HEK293T (cell line): Measurements from ENCODE around the gene PKD2L2.
"Not testable (repeated sequence)": the region's sequence is repeated elsewhere in the genome, so short reads cannot be mapped to it uniquely, and the experiment has no call there.

ENCODE experiments used
- CTCF ChIA-PET: fragments of 350-600 bp; formaldehyde crosslinking; extraction: SDS; loops from one replicate; lab custom pipeline; 2021; ENCODE audit warnings: antibody characterized with exemption, inconsistent platforms; lab: Yijun Ruan, JAX
- POLR2A ChIA-PET: fragments of 350-600 bp; formaldehyde crosslinking; extraction: SDS; loops from one replicate; lab custom pipeline; 2020; ENCODE audit warnings: antibody characterized with exemption, inconsistent platforms; lab: Yijun Ruan, JAX
- DNase-seq: peaks from one replicate; pipeline ENCODE4 v3.0.0; 2012; ENCODE audit warnings: mixed read lengths; ENCODE audit errors: extremely low spot score
- ARNT ChIP-seq: fragments of 450-650 bp; IDR thresholded peaks from 2 replicates; pipeline ENCODE4 v1.6.1; 2017; ENCODE audit warnings: mild to moderate bottlenecking
- BHLHE40 ChIP-seq: fragments of 450-650 bp; IDR thresholded peaks from 2 replicates; pipeline ENCODE4 v1.6.1; 2016; ENCODE audit warnings: mild to moderate bottlenecking, moderate library complexity, borderline replicate concordance
- CTBP1 ChIP-seq: fragments of 450-650 bp; IDR thresholded peaks from 2 replicates; pipeline ENCODE4 v1.6.1; 2016; ENCODE audit warnings: borderline replicate concordance
- ELF4 ChIP-seq: fragments of 450-650 bp; IDR thresholded peaks from 2 replicates; pipeline ENCODE4 v1.6.1; 2017; ENCODE audit warnings: antibody characterized with exemption
- FOXA1 ChIP-seq: fragments of 450-650 bp; IDR thresholded peaks from 2 replicates; pipeline ENCODE4 v1.6.1; 2016; ENCODE audit warnings: mild to moderate bottlenecking
- FOXK2 ChIP-seq: fragments of 450-650 bp; IDR thresholded peaks from 2 replicates; pipeline ENCODE4 v1.6.1; 2016; ENCODE audit warnings: mild to moderate bottlenecking
- FOXM1 ChIP-seq: fragments of 450-650 bp; IDR thresholded peaks from 2 replicates; pipeline ENCODE4 v1.6.1; 2017; ENCODE audit warnings: mild to moderate bottlenecking, borderline replicate concordance
- HDGF ChIP-seq: fragments of 450-650 bp; IDR thresholded peaks from 2 replicates; pipeline ENCODE4 v1.6.1; 2017; ENCODE audit warnings: antibody characterized with exemption, borderline replicate concordance
- L3MBTL2 ChIP-seq: fragments of 450-650 bp; conservative IDR thresholded peaks from 2 replicates; pipeline ENCODE4 v1.6.1; 2016; ENCODE audit warnings: mild to moderate bottlenecking
- LEF1 ChIP-seq: fragments of 450-650 bp; IDR thresholded peaks from 2 replicates; pipeline ENCODE4 v1.6.1; 2017; ENCODE audit warnings: mild to moderate bottlenecking, borderline replicate concordance
- NFRKB ChIP-seq: fragments of 450-650 bp; IDR thresholded peaks from 2 replicates; pipeline ENCODE4 v1.6.1; 2016; ENCODE audit warnings: mild to moderate bottlenecking, moderate library complexity
- PKNOX1 ChIP-seq: fragments of 450-650 bp; IDR thresholded peaks from 2 replicates; pipeline ENCODE4 v1.6.1; 2016
- SP1 ChIP-seq: fragments of 450-650 bp; IDR thresholded peaks from 2 replicates; pipeline ENCODE4 v1.6.1; 2017
- SUZ12 ChIP-seq: fragments of 450-650 bp; IDR thresholded peaks from 2 replicates; pipeline ENCODE4 v1.6.1; 2016; ENCODE audit warnings: mild to moderate bottlenecking
- TARDBP ChIP-seq: fragments of 450-650 bp; IDR thresholded peaks from 2 replicates; pipeline ENCODE4 v1.6.1; 2016
- ZNF384 ChIP-seq: fragments of 450-650 bp; IDR thresholded peaks from 2 replicates; pipeline ENCODE4 v1.6.1; 2016

The PKD2L2 gene

GRCh38 chr5:137957948-137958347 lies 68.7 kb downstream of the PKD2L2 start:
- TF ChIP-seq ELF4: no peak
- no peak for TF ChIP-seq L3MBTL2
- no peak for TF ChIP-seq HDGF
- TF ChIP-seq ARNT: no peak
- no peak for TF ChIP-seq FOXA1
- TF ChIP-seq SUZ12: no peak
- no peak for TF ChIP-seq SP1
- no peak for TF ChIP-seq FOXK2
- no peak for DNase-seq
- ChIA-PET CTCF (no interaction called here), POLR2A (no interaction called here)

GRCh38 chr5:137959488-137959887 lies 70.2 kb downstream of the PKD2L2 start:
- CTCF ChIA-PET: no interaction called here
- POLR2A ChIA-PET: no interaction called here
- TF ChIP-seq PKNOX1: no peak
- no peak for TF ChIP-seq LEF1
- TF ChIP-seq ZNF384: no peak
- no peak for TF ChIP-seq ARNT
- TF ChIP-seq ELF4: no peak
- TF ChIP-seq FOXK2: no peak
- no peak for TF ChIP-seq HDGF
- no peak for TF ChIP-seq FOXM1
- no peak for TF ChIP-seq L3MBTL2
- TF ChIP-seq TARDBP: no peak
- TF ChIP-seq BHLHE40: no peak
- TF ChIP-seq FOXA1: no peak
- no peak for TF ChIP-seq SP1
- no peak for TF ChIP-seq NFRKB
- no peak for TF ChIP-seq SUZ12
- no peak for DNase-seq

GRCh38 chr5:137960141-137960540 lies 70.9 kb downstream of the PKD2L2 start:
- DNase-seq: no peak
- no peak for TF ChIP-seq BHLHE40
- no peak for TF ChIP-seq ZNF384
- no peak for TF ChIP-seq ELF4
- no peak for TF ChIP-seq LEF1
- TF ChIP-seq SUZ12: no peak
- TF ChIP-seq FOXA1: no peak
- TF ChIP-seq FOXK2: no peak
- TF ChIP-seq NFRKB: no peak
- TF ChIP-seq ARNT: no peak
- no peak for TF ChIP-seq SP1
- no peak for TF ChIP-seq L3MBTL2
- no peak for TF ChIP-seq PKNOX1
- CTCF ChIA-PET: no interaction called here
- POLR2A ChIA-PET: no interaction called here

- POLR2A ChIA-PET: no interaction called here
- CTCF ChIA-PET: no interaction called here
- no peak for DNase-seq
Measured at GRCh38 chr5:137960819-137961218, 71.6 kb downstream of the PKD2L2 start.

GRCh38 chr5:137970384-137970783 lies 81.1 kb downstream of the PKD2L2 start:
- DNase-seq, CTCF ChIA-PET, POLR2A ChIA-PET: not testable (repeated sequence)

More at GRCh38 chr5:137960819-137961218, 71.6 kb downstream of the PKD2L2 start:
- TF ChIP-seq FOXA1 (no peak), PKNOX1 (no peak), HDGF (no peak), CTBP1 (no peak), NFRKB (no peak)

- ChIA-PET CTCF (no interaction called here), POLR2A (no interaction called here)
- DNase-seq: no peak
- TF ChIP-seq FOXM1 (no peak), NFRKB (no peak), SUZ12 (no peak)
Measured at GRCh38 chr5:137975208-137975607, 86.0 kb downstream of the PKD2L2 start.

- TF ChIP-seq SUZ12: no peak
- no peak for TF ChIP-seq ZNF384
- TF ChIP-seq ARNT: no peak
- no peak for TF ChIP-seq NFRKB
- no peak for TF ChIP-seq HDGF
- TF ChIP-seq FOXK2: no peak
- TF ChIP-seq LEF1: no peak
- TF ChIP-seq BHLHE40: no peak
- no peak for TF ChIP-seq FOXM1
- TF ChIP-seq ELF4: no peak
- no peak for TF ChIP-seq FOXA1
- no peak for TF ChIP-seq CTBP1
- no peak for TF ChIP-seq TARDBP
- TF ChIP-seq L3MBTL2: no peak
- no peak for TF ChIP-seq PKNOX1
- TF ChIP-seq SP1: no peak
- DNase-seq: no peak
- ChIA-PET CTCF (interaction anchor here (0.6 kb wide), 1 partner anchor 26 kb away, joined by 3 read pairs; no protein-coding TSS in a partner anchor), POLR2A (interaction anchor here (1.0 kb wide), 1 partner anchor 100 kb away, joined by 3 read pairs; the partner anchor contains the start of gene PKD2L2)
Measured at GRCh38 chr5:137989419-137989818, 100.2 kb downstream of the PKD2L2 start.
